ENCODE results near the gene DDIT4. TPM values are rescaled to one million over a fixed set of nuclear protein-coding genes. Genes with fewer than 3 reads are reported as not detected.
A peak's percentile ranks its signal among the peaks of the same experiment; 100 is the strongest.
"Not testable (repeated sequence)": the region's sequence is repeated elsewhere in the genome, so short reads cannot be mapped to it uniquely, and the experiment has no call there.

The DDIT4 gene
- total RNA-seq, 4 donors from 2014 or later = 93.0 to 309 (median 134) TPM

DNA sequence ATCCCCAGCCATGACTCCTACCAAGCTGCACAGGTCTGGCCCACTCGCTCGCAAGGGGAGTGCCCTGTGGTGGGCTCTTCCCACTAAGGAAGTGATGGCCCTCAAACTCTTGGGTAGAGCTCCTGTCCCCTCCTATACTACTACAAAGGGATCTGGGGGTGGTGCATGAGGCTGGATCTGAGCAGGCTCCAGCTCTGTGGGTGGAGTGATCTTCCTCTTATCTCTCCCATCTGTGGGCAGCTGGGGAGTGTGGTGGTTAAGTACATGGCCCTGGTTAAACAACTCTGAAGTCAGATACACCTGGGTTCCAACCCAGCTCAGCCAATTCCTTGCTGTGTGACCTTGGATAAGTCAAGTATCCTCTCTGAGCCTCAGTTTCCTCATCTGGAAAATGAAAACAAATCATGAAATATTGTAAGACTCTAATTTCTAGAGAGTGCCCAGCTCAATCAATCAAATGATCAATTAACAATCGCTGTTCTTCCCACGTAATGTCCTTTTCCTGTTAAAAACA lies 17.4 kb downstream of the DDIT4 start:
- intact Hi-C loops (cut with DNase I) = no loop called here

DNA sequence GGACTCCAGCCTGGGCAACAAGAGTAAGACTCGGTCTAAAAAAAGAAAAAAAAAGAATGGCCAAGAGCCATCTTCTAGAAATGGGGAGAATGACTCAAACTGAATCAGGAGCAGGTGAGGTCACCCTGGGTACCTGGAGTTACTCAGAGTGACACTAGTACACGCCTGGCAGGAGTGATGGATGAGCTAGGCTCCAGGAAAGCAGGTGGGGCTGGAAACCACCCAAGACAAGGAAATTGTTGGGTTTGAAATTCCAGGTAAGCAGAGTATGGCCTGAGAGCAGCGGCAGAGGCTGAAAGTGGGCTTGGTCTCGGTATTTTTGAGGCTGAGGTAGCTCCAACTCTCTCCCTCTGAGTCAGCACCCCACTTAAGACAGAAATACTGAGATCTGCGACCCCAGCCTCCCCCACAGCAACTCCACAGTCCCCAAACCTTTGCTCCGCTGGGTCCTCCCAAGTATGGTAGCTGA lies 18.5 kb downstream of the DDIT4 start:
- peaks cover 4 to 10% of the 10 kb centered on the region in 2 donors for H3K4me1 ChIP-seq
- no peaks in the 10 kb centered on the region for H3K27me3 ChIP-seq
- TF ChIP-seq, protein P1, sequence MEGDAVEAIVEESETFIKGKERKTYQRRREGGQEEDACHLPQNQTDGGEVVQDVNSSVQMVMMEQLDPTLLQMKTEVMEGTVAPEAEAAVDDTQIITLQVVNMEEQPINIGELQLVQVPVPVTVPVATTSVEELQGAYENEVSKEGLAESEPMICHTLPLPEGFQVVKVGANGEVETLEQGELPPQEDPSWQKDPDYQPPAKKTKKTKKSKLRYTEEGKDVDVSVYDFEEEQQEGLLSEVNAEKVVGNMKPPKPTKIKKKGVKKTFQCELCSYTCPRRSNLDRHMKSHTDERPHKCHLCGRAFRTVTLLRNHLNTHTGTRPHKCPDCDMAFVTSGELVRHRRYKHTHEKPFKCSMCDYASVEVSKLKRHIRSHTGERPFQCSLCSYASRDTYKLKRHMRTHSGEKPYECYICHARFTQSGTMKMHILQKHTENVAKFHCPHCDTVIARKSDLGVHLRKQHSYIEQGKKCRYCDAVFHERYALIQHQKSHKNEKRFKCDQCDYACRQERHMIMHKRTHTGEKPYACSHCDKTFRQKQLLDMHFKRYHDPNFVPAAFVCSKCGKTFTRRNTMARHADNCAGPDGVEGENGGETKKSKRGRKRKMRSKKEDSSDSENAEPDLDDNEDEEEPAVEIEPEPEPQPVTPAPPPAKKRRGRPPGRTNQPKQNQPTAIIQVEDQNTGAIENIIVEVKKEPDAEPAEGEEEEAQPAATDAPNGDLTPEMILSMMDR (IDR thresholded peaks at IDR 0.05) = no peak
- TF ChIP-seq POLR2A (IDR thresholded peaks at IDR 0.05) = no peak
- H3K36me3 ChIP-seq = no peaks in the 10 kb centered on the region
- intact Hi-C loops (cut with DNase I) = no loop called here
- H3K27ac ChIP-seq = peak overlapping the region in 1 of 3 donors; percentile 26
- H3K4me3 ChIP-seq (replicated peaks in 1 of 3) = no peak overlapping the region
- no peaks in the 10 kb centered on the region for H3K9me3 ChIP-seq
- DNase-seq = peak; percentile 66
- 47 to 60% methylated on average over 5 to 6 of the region's 6 CpGs for WGBS, 2 donors

More for the DNA sequence above, 17.4 kb downstream of the DDIT4 start:
- WGBS, 2 donors = 98 to 100% methylated on average over 4 of the region's 4 CpGs
- Histone ChIP-seq H3K27me3 (no peaks in the 10 kb centered on the region), H3K4me1 (peaks cover 8 to 10% of the 10 kb centered on the region in 2 donors), H3K4me3 (replicated peaks in 1 of 3) (no peak overlapping the region), H3K9me3 (no peaks in the 10 kb centered on the region), H3K36me3 (no peaks in the 10 kb centered on the region), H3K27ac (no peak overlapping the region)
- TF ChIP-seq, protein P1 (IDR thresholded peaks at IDR 0.05) = no peak
- no peak for TF ChIP-seq POLR2A (IDR thresholded peaks at IDR 0.05)
- no peak for DNase-seq

DNA sequence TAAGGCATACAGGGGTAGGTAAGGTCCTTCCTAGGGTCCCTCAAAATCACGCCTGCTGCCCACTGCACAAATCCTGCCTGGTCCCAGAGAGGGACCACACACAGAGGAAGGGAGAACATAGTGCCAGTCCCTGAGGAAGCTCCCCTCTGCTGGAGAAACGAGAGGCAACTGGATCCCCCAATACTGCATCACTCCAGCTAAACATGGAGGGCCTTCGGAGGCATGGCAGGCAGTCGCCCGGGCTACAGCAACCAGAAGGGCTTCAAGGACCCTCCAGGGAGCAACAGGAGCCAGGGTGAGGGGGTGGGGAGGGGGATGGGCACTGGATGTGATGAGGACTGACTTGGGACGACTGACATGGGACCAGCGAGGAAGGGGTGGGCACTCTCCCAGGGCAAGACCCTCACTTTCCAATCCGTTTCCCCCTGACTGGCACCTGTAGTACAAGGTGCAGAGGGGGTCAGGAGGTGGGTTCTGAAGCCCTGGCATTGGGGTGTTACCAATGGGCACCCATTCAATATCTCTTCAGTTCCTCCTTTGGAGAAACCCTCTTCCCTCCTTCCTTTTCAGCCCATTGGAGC lies 21.7 kb downstream of the DDIT4 start:
- 62 to 83% methylated on average over 8 of the region's 8 CpGs for WGBS, 2 donors
- H3K9me3 ChIP-seq = no peaks in the 10 kb centered on the region
- no peaks in the 10 kb centered on the region for H3K27me3 ChIP-seq
- H3K4me3 ChIP-seq (replicated peaks in 1 of 3) = no peak overlapping the region
- DNase-seq = no peak
- no peak overlapping the region for H3K27ac ChIP-seq
- TF ChIP-seq, protein P1 (IDR thresholded peaks at IDR 0.05) = no peak
- no peak for TF ChIP-seq POLR2A (IDR thresholded peaks at IDR 0.05)
- intact Hi-C loops (cut with DNase I) = no loop called here
- H3K4me1 ChIP-seq = peaks cover 12 to 19% of the 10 kb centered on the region in 2 donors
- no peaks in the 10 kb centered on the region for H3K36me3 ChIP-seq

DNA sequence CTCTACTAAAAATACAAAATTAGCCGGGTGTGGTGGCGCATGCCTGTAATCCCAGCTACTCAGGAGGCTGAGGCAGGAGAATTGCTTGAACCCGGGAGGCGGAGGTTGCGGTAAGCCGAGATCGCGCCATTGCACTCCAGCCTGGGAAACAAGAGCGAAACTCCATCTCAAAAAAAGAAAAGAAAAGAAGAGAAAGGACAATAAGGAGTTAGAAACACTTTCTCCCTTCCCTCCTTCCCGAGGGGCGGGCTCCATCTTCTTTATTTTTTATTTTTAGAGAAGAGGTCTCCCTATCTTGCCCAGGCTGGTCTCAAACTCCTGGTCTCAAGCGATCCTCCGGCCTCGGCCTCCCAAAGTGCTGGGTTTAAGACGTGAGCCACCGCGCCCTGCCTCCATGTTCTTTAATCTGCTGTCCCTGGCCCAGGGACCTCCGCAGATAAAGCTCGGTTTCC lies 23.1 kb downstream of the DDIT4 start:
- H3K27me3 ChIP-seq; H3K9me3 ChIP-seq; intact Hi-C loops (cut with DNase I); H3K4me3 ChIP-seq (replicated peaks in 1 of 3); H3K36me3 ChIP-seq; DNase-seq: not testable (repeated sequence)
- peak overlapping the region; percentile 37 to 95 (median 94) for H3K27ac ChIP-seq
- peaks cover 12 to 19% of the 10 kb centered on the region in 2 donors for H3K4me1 ChIP-seq
- WGBS, 2 donors = 78 to 82% methylated on average over 19 of the region's 19 CpGs

DNA sequence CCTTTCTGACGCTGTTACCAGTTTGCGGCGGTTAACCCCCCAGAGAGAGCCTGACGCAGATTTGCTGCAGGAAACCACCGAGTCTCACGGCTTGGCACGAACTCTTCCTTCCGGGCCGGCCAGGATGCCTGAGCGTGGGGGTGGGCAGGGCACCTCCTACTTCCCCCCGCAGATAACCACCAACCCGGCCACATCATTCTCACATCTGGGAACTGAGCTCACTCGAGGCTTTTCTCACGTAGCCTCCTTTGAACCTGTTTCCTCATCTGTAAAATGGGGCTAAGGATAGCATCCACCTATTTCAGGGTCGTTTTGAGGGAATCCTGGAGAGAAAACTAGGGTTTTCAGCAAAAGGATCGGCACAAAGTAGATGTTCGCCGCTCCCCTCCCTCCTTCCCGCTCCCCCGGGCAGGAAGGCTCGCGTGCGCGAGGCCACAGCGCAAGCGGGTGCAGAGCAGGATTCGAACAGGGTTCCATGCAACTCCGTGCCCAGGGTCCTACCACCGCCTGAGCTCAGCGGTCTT lies 23.6 kb downstream of the DDIT4 start:
- intact Hi-C loops (cut with DNase I) = no loop called here
- DNase-seq = peak; percentile 63 to 67
- 12 to 22% methylated on average over 18 to 27 of the region's 30 CpGs for WGBS, 2 donors

More for the DNA sequence above, 23.6 kb downstream of the DDIT4 start:
- peak overlapping the region in 2 of 3 donors; percentile 37 to 75 for H3K4me3 ChIP-seq (replicated peaks in 1 of 3)
- H3K4me1 ChIP-seq = peaks cover 12 to 19% of the 10 kb centered on the region in 2 donors
- no peaks in the 10 kb centered on the region for H3K27me3 ChIP-seq
- peak overlapping the region; percentile 83 to 95 (median 94) for H3K27ac ChIP-seq
- no peaks in the 10 kb centered on the region for H3K9me3 ChIP-seq
- no peak for TF ChIP-seq POLR2A (IDR thresholded peaks at IDR 0.05)
- TF ChIP-seq, protein P1 (IDR thresholded peaks at IDR 0.05) = no peak
- H3K36me3 ChIP-seq = no peaks in the 10 kb centered on the region
